Loucy (cell line): ENCODE data around the gene OR13C8.

Experiments used
- EZH2phosphoT487 ChIP-seq: fragments of 200-600 bp; IDR thresholded peaks from 2 replicates; pipeline ENCODE4 v1.6.1; 2018; ENCODE audit warnings: antibody characterized with exemption, mild to moderate bottlenecking, moderate library complexity, borderline replicate concordance
- TF ChIP-seq, protein P1 (sequence below): fragments of 200-600 bp; sonication (generic); conservative IDR thresholded peaks from 2 replicates; pipeline ENCODE4 v1.5.1; 2014; ENCODE audit warnings: mild to moderate bottlenecking, antibody characterized with exemption, low read length

DNA sequence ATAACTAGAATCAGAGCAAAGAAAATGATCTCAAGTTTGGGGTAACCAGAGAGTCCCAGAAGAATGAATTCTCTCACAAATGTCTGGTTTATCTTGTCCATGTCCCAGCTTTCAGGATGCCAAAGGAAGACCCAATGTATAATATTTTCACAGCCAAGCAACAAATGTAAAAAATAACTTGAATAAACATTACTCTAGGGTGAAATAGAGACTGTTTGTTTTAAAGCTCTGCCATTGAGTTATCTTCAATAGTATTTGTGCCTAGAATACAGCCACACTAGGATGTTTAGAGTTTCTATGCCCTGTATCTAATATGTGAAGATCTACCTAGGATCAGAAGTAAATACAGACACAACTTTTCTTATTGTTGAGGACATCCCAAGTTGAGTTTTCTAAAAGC is 41.9 kb upstream of the OR13C8 start, which contains the start of gene OR13C4:
- TF ChIP-seq, protein P1, sequence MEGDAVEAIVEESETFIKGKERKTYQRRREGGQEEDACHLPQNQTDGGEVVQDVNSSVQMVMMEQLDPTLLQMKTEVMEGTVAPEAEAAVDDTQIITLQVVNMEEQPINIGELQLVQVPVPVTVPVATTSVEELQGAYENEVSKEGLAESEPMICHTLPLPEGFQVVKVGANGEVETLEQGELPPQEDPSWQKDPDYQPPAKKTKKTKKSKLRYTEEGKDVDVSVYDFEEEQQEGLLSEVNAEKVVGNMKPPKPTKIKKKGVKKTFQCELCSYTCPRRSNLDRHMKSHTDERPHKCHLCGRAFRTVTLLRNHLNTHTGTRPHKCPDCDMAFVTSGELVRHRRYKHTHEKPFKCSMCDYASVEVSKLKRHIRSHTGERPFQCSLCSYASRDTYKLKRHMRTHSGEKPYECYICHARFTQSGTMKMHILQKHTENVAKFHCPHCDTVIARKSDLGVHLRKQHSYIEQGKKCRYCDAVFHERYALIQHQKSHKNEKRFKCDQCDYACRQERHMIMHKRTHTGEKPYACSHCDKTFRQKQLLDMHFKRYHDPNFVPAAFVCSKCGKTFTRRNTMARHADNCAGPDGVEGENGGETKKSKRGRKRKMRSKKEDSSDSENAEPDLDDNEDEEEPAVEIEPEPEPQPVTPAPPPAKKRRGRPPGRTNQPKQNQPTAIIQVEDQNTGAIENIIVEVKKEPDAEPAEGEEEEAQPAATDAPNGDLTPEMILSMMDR, result no peak
- TF ChIP-seq EZH2phosphoT487, result no peak
